Ovary (tissue), 9 donors: ENCODE measurements around the gene PACS2. TPM values are rescaled to one million over a fixed set of nuclear protein-coding genes. Genes with fewer than 3 reads are reported as not detected.

ENCODE experiments used
- DNase-seq, 5 donors: peaks; one replicate each; pipeline ENCODE4 v3.0.0-alpha.2; 2019 to 2020
- H3K27ac ChIP-seq, 2 donors: fragments of 200-600 bp; one replicate each; pipeline versions ENCODE4 v1.5.1 to v1.8.0; 2019 to 2022
- H3K27me3 ChIP-seq: fragments of 200-600 bp; one replicate; pipeline ENCODE4 v1.8.0; 2022
- H3K36me3 ChIP-seq: fragments of 200-600 bp; sonication (generic); one replicate; pipeline ENCODE4 v1.5.1; 2019
- H3K4me1 ChIP-seq: one replicate; pipeline ENCODE4 v1.8.1; 2013; ENCODE audit warnings: mild to moderate bottlenecking, moderate library complexity; ENCODE audit not compliant: insufficient read depth
- H3K4me3 ChIP-seq: fragments of 200-600 bp; sonication (generic); one replicate; pipeline ENCODE4 v1.5.1; 2017
- H3K9me3 ChIP-seq, 2 donors: fragments of 200-600 bp in 1 of 2; sonication (generic) in 1 of 2; one replicate each; pipeline versions ENCODE4 v1.5.1 to v1.8.1; 2013 to 2019; ENCODE audit warnings: mild to moderate bottlenecking in 1 of 2, moderate library complexity in 1 of 2
- CTCF ChIP-seq, 3 donors: fragments of 450-650 bp in 2 of 3; fragments of 200-600 bp in 1 of 3; IDR thresholded peaks; one replicate each; pipeline versions ENCODE4 v1.5.1 to v1.8.0; 2016 to 2022; ENCODE audit warnings: antibody characterized with exemption in 3 of 3, mild to moderate bottlenecking in 1 of 3
- EP300 ChIP-seq: sonication (generic); formaldehyde crosslinking; IDR thresholded peaks from one replicate; pipeline ENCODE4 v1.6.1; 2017; ENCODE audit warnings: antibody characterized with exemption
- POLR2A ChIP-seq: fragments of 450-650 bp; IDR thresholded peaks from one replicate; pipeline ENCODE4 v1.6.1; 2017; ENCODE audit warnings: antibody characterized with exemption, mild to moderate bottlenecking, moderate library complexity
- WGBS, 3 donors: extraction: QIAGEN DNeasy Blood & Tissue Kit in 1 of 3; methylation state at CpG; one replicate each; pipeline versions ENCODE4 v1.1.5 to v1.1.7; 2013 to 2017; 5-methylcytosine and 5-hydroxymethylcytosine counted together
- intact Hi-C, 4 donors: fragments of 100-400 bp; cut with DNase I; formaldehyde crosslinking; loops; one replicate each; pipeline versions ENCODE4 v1.11.0 to v1.15.1; 2022 to 2023
- polyA plus RNA-seq, 2 donors: library from polyadenylated mRNA; stranded (reverse); fragments of 200-250 nt in 1 of 2; fragments of 350-450 nt in 1 of 2; fragmentation: Illumina TruSeq in 1 of 2; extraction: RNeasy Lipid Tissue Mini Kit (QIAGEN cat#74804) in 1 of 2; gene quantifications; one replicate each; pipeline ENCODE4 v1.2.3, GENCODE V29; 2013 to 2014
- total RNA-seq, 7 donors: library from RNA; depleted of rRNA in 2 of 7; stranded (reverse); fragments of >200 nt in 2 of 7; fragmentation: NEBNext Ultra II Directional in 3 of 7; extraction: Animal tissue kit (Norgen Biotek cat#: 25700) in 3 of 7; gene quantifications; one replicate each; pipeline versions ENCODE4 v1.1.0 to v1.2.4, GENCODE V29; 2016 to 2023
- donor health status: DM: no; HTN: no; CAD: no; lungs with moderate emphysema.
- donor health status: DM: no; HTN: no; CAD: no.
- donor health status: Bipolar disorder and iron deficiency.
- donor health status: DM: yes; HTN: yes; CAD: no.
- donor health status: DM: no; HTN: no; CAD: no.
- donor health status: DM: yes; HTN: yes; CAD: no.

Gene PACS2
- total and polyA plus RNA-seq, 9 donors, result 21.2 to 91.9 (median 60.6) TPM

GRCh38 chr14:105377555-105378182, 63.1 kb downstream of the PACS2 start:
- H3K27me3 ChIP-seq, result no peaks in the 10 kb centered on the region
- no peak overlapping the region for H3K4me3 ChIP-seq
- no peaks in the 10 kb centered on the region for H3K4me1 ChIP-seq
- TF ChIP-seq POLR2A (no peak), CTCF (IDR thresholded peaks at IDR 0.05) (no peak), EP300 (no peak)
- H3K36me3 ChIP-seq, result no peaks in the 10 kb centered on the region
- intact Hi-C loops, result loop anchor here in 1 of 4 donors (10.0 kb wide), 1 partner anchor 147 kb away; the partner anchor contains the start of gene TMEM121
- DNase-seq, result no peak
- no peak overlapping the region for H3K27ac ChIP-seq
- H3K9me3 ChIP-seq, result no peaks in the 10 kb centered on the region
- WGBS, 3 donors, result 86 to 87% (median 87%) methylated on average over 23 of the region's 23 CpGs

GRCh38 chr14:105378199-105378598, 63.7 kb downstream of the PACS2 start:
- H3K27ac ChIP-seq, result no peak overlapping the region
- H3K27me3 ChIP-seq, result no peaks in the 10 kb centered on the region
- H3K4me3 ChIP-seq, result no peak overlapping the region
- intact Hi-C loops, result loop anchor here in 1 of 4 donors (10.0 kb wide), 1 partner anchor 147 kb away; the partner anchor contains the start of gene TMEM121
- H3K4me1 ChIP-seq, result no peaks in the 10 kb centered on the region
- TF ChIP-seq EP300, result no peak
- no peak for TF ChIP-seq POLR2A
- no peak for TF ChIP-seq CTCF (IDR thresholded peaks at IDR 0.05)
- 69 to 76% (median 71%) methylated on average over 11 of the region's 11 CpGs for WGBS, 3 donors
- H3K36me3 ChIP-seq, result no peaks in the 10 kb centered on the region
- DNase-seq, result no peak
- no peaks in the 10 kb centered on the region for H3K9me3 ChIP-seq

GRCh38 chr14:105378873-105379685, 64.5 kb downstream of the PACS2 start:
- intact Hi-C loops, result loop anchor here in 1 of 4 donors (10.0 kb wide), 1 partner anchor 146 kb away; the partner anchor contains the start of gene TMEM121

More at GRCh38 chr14:105378873-105379685, 64.5 kb downstream of the PACS2 start:
- Histone ChIP-seq H3K4me1 (no peaks in the 10 kb centered on the region), H3K4me3 (no peak overlapping the region), H3K27ac (no peak overlapping the region), H3K36me3 (no peaks in the 10 kb centered on the region), H3K9me3 (no peaks in the 10 kb centered on the region), H3K27me3 (no peaks in the 10 kb centered on the region)
- 89 to 95% (median 93%) methylated on average over 17 of the region's 17 CpGs for WGBS, 3 donors
- DNase-seq, result no peak
- no peak for TF ChIP-seq POLR2A
- TF ChIP-seq EP300, result no peak
- no peak for TF ChIP-seq CTCF (IDR thresholded peaks at IDR 0.05)
